Rectal smooth muscle tissue (tissue), 1 donor: ENCODE measurements around the gene BRAT1.
"Not testable (repeated sequence)": the region's sequence is repeated elsewhere in the genome, so short reads cannot be mapped to it uniquely, and the experiment has no call there.

Experiments used
- H3K27ac ChIP-seq: one replicate; pipeline ENCODE4 v1.7.0; 2013; ENCODE audit warnings: low read depth, low read length, inconsistent platforms
- H3K27me3 ChIP-seq: one replicate; pipeline ENCODE4 v1.7.0; 2013; ENCODE audit warnings: low read length; ENCODE audit not compliant: control insufficient read depth, insufficient read depth
- H3K36me3 ChIP-seq: one replicate; pipeline ENCODE4 v1.7.0; 2013; ENCODE audit warnings: low read length; ENCODE audit not compliant: control insufficient read depth, insufficient read depth
- H3K4me1 ChIP-seq: one replicate; pipeline ENCODE4 v1.7.0; 2013; ENCODE audit warnings: low read length; ENCODE audit not compliant: control insufficient read depth, insufficient read depth
- H3K4me3 ChIP-seq: one replicate; pipeline ENCODE4 v1.7.0; 2013; ENCODE audit warnings: low read length
- H3K9ac ChIP-seq: one replicate; pipeline ENCODE4 v1.7.0; 2013; ENCODE audit warnings: low read length

The BRAT1 gene

GRCh38 chr7:2593036-2593727, 37.9 kb upstream of the BRAT1 start:
- peaks cover 19% of the 10 kb centered on the region for H3K36me3 ChIP-seq
- no peak overlapping the region for H3K9ac ChIP-seq
- H3K4me3 ChIP-seq, result no peak overlapping the region
- no peaks in the 10 kb centered on the region for H3K27me3 ChIP-seq
- no peak overlapping the region for H3K27ac ChIP-seq
- no peaks in the 10 kb centered on the region for H3K4me1 ChIP-seq

- Histone ChIP-seq H3K4me1 (no peaks in the 10 kb centered on the region), H3K9ac (no peak overlapping the region), H3K36me3 (peaks cover 19% of the 10 kb centered on the region), H3K4me3 (no peak overlapping the region), H3K27ac (no peak overlapping the region), H3K27me3 (no peaks in the 10 kb centered on the region)
Observed at GRCh38 chr7:2592375-2592865, 37.1 kb upstream of the BRAT1 start.

- H3K27me3 ChIP-seq, H3K9ac ChIP-seq, H3K4me3 ChIP-seq, H3K4me1 ChIP-seq, H3K27ac ChIP-seq: not testable (repeated sequence)
- peaks cover 25% of the 10 kb centered on the region for H3K36me3 ChIP-seq
Observed at GRCh38 chr7:2589941-2590340, 34.6 kb upstream of the BRAT1 start.

- Histone ChIP-seq H3K27me3 (no peaks in the 10 kb centered on the region), H3K27ac (no peak overlapping the region), H3K9ac (no peak overlapping the region), H3K4me3 (no peak overlapping the region), H3K36me3 (peaks cover 20% of the 10 kb centered on the region), H3K4me1 (no peaks in the 10 kb centered on the region)
Observed at GRCh38 chr7:2589341-2589740, 34.0 kb upstream of the BRAT1 start.

- no peak overlapping the region for H3K9ac ChIP-seq
- no peak overlapping the region for H3K4me3 ChIP-seq
- H3K36me3 ChIP-seq, result peaks cover 18% of the 10 kb centered on the region
- no peak overlapping the region for H3K27ac ChIP-seq
- no peaks in the 10 kb centered on the region for H3K27me3 ChIP-seq
- no peaks in the 10 kb centered on the region for H3K4me1 ChIP-seq
Observed at GRCh38 chr7:2587778-2588177, 32.5 kb upstream of the BRAT1 start.

GRCh38 chr7:2587134-2587533, 31.8 kb upstream of the BRAT1 start:
- Histone ChIP-seq H3K27me3 (no peaks in the 10 kb centered on the region), H3K36me3 (peaks cover 16% of the 10 kb centered on the region), H3K4me3 (no peak overlapping the region), H3K27ac (no peak overlapping the region), H3K9ac (no peak overlapping the region), H3K4me1 (no peaks in the 10 kb centered on the region)

- Histone ChIP-seq H3K27ac (no peak overlapping the region), H3K4me3 (no peak overlapping the region), H3K9ac (no peak overlapping the region), H3K4me1 (no peaks in the 10 kb centered on the region), H3K27me3 (no peaks in the 10 kb centered on the region), H3K36me3 (peaks cover 16% of the 10 kb centered on the region)
Observed at GRCh38 chr7:2586326-2587020, 31.1 kb upstream of the BRAT1 start.

- Histone ChIP-seq H3K4me1 (no peaks in the 10 kb centered on the region), H3K36me3 (peaks cover 16% of the 10 kb centered on the region), H3K27ac (no peak overlapping the region), H3K27me3 (no peaks in the 10 kb centered on the region), H3K4me3 (no peak overlapping the region), H3K9ac (no peak overlapping the region)
Observed at GRCh38 chr7:2585446-2585845, 30.1 kb upstream of the BRAT1 start.

GRCh38 chr7:2583798-2584580, 28.7 kb upstream of the BRAT1 start:
- no peak overlapping the region for H3K9ac ChIP-seq
- no peaks in the 10 kb centered on the region for H3K4me1 ChIP-seq
- H3K4me3 ChIP-seq, result no peak overlapping the region
- peaks cover 13% of the 10 kb centered on the region for H3K36me3 ChIP-seq
- no peaks in the 10 kb centered on the region for H3K27me3 ChIP-seq
- no peak overlapping the region for H3K27ac ChIP-seq

- peaks cover 13% of the 10 kb centered on the region for H3K36me3 ChIP-seq
- H3K27me3 ChIP-seq, result no peaks in the 10 kb centered on the region
Observed at GRCh38 chr7:2582006-2582735, 26.8 kb upstream of the BRAT1 start.

GRCh38 chr7:2580636-2581035, 25.3 kb upstream of the BRAT1 start:
- H3K4me3 ChIP-seq, result no peak overlapping the region
- H3K27ac ChIP-seq, result no peak overlapping the region
- H3K4me1 ChIP-seq, result no peaks in the 10 kb centered on the region
- H3K27me3 ChIP-seq, result no peaks in the 10 kb centered on the region
- no peak overlapping the region for H3K9ac ChIP-seq
- H3K36me3 ChIP-seq, result peaks cover 5% of the 10 kb centered on the region

More at GRCh38 chr7:2582006-2582735, 26.8 kb upstream of the BRAT1 start:
- Histone ChIP-seq H3K4me3 (no peak overlapping the region), H3K9ac (no peak overlapping the region), H3K4me1 (no peaks in the 10 kb centered on the region), H3K27ac (no peak overlapping the region)
